Stimulated activated CD8-positive, alpha-beta memory T cell treated with anti-CD3 and anti-CD28 coated beads, Interleukin-4, amount 100 ng/mL, for 1 hour (primary cell): ENCODE data around the gene EIF3C.
"Not testable (repeated sequence)": the region's sequence is repeated elsewhere in the genome, so short reads cannot be mapped to it uniquely, and the experiment has no call there.

Experiments
- DNase-seq, 2 donors: peaks; one replicate each; pipeline ENCODE4 v3.0.0-alpha.2; 2020; ENCODE audit warnings: low read depth in 2 of 2, low spot score in 1 of 2

Gene EIF3C

GRCh38 chr16:28749997-28750465, 38.8 kb downstream of the EIF3C start:
- peak; percentile 0 to 9 for DNase-seq

- DNase-seq: not testable (repeated sequence)
Measured at GRCh38 chr16:28750469-28751067, 39.3 kb downstream of the EIF3C start.

GRCh38 chr16:28751487-28751886, 40.2 kb downstream of the EIF3C start, which contains the start of gene NPIPB9:
Gene NPIPB9, plus strand, starts transcription at chr16:28751787.
- not testable (repeated sequence) for DNase-seq

GRCh38 chr16:28781697-28782096, 70.4 kb downstream of the EIF3C start:
- DNase-seq: not testable (repeated sequence)

GRCh38 chr16:28782357-28782756, 71.1 kb downstream of the EIF3C start:
- DNase-seq: not testable (repeated sequence)
